HepG2 (cell line): Measurements from ENCODE around the gene ZBTB22. TPM values are rescaled to one million over a fixed set of nuclear protein-coding genes. Genes with fewer than 3 reads are reported as not detected.

Experiments
- CREB1 ChIP-seq, 2 experiments: fragments of 450-650 bp in 1 of 2; IDR thresholded peaks; 2 replicates each; pipeline ENCODE4 v1.6.1; 2016 to 2017; ENCODE audit warnings: control low read depth in 1 of 2, mild to moderate bottlenecking in 1 of 2, missing compliant biosample characterization in 1 of 2, missing genetic modification characterization in 1 of 2
- ELF4 ChIP-seq: sonication (generic); formaldehyde crosslinking; IDR thresholded peaks from 2 replicates; pipeline ENCODE4 v1.5.0; 2020; ENCODE audit warnings: missing genetic modification reagents, mild to moderate bottlenecking, moderate library complexity, borderline replicate concordance
- FOXK2 ChIP-seq: fragments of 450-650 bp; IDR thresholded peaks from 2 replicates; pipeline ENCODE4 v1.6.1; 2016
- HCFC1 ChIP-seq: fragments of 150-350 bp; IDR thresholded peaks from 2 replicates; pipeline ENCODE4 v1.6.1; 2014; ENCODE audit warnings: low read depth, low read length
- HDAC1 ChIP-seq: sonication (generic); formaldehyde crosslinking; IDR thresholded peaks from 2 replicates; pipeline ENCODE4 v1.5.1; 2020; ENCODE audit warnings: mild to moderate bottlenecking, missing genetic modification reagents
- HNRNPL ChIP-seq: fragments of 200-400 bp; formaldehyde crosslinking; IDR thresholded peaks from 2 replicates; pipeline ENCODE4 v1.6.1; 2017; ENCODE audit warnings: mild to moderate bottlenecking, low read depth, low read length
- HNRNPUL1 ChIP-seq: fragments of 200-400 bp; formaldehyde crosslinking; IDR thresholded peaks from 2 replicates; pipeline ENCODE4 v1.6.1; 2017; ENCODE audit warnings: low read depth, mild to moderate bottlenecking, low read length, moderate library complexity
- HOXD1 ChIP-seq: sonication (generic); formaldehyde crosslinking; IDR thresholded peaks from 2 replicates; pipeline ENCODE4 v1.5.0; 2020; ENCODE audit warnings: missing genetic modification reagents
- MEIS2 ChIP-seq: sonication (generic); formaldehyde crosslinking; IDR thresholded peaks from 2 replicates; pipeline ENCODE4 v1.9.0; 2021; ENCODE audit warnings: mild to moderate bottlenecking, missing genetic modification reagents
- MTA1 ChIP-seq: sonication (generic); formaldehyde crosslinking; IDR thresholded peaks from 2 replicates; pipeline ENCODE4 v1.4.0; 2020; ENCODE audit warnings: missing genetic modification reagents, mild to moderate bottlenecking, borderline replicate concordance
- MYC ChIP-seq: sonication (generic); formaldehyde crosslinking; IDR thresholded peaks from 2 replicates; pipeline ENCODE4 v1.9.0; 2021; ENCODE audit warnings: missing genetic modification reagents, borderline replicate concordance
- NCOR1 ChIP-seq: fragments of 200-600 bp; sonication (generic); IDR thresholded peaks from 2 replicates; pipeline ENCODE4 v1.7.0; 2017; ENCODE audit warnings: antibody characterized with exemption, low read length, borderline replicate concordance
- NFIC ChIP-seq: IDR thresholded peaks from 2 replicates; pipeline ENCODE4 v1.6.1; 2012; ENCODE audit warnings: mild to moderate bottlenecking, low read length, inconsistent platforms
- PHF20 ChIP-seq: sonication (generic); formaldehyde crosslinking; IDR thresholded peaks from 2 replicates; pipeline ENCODE4 v1.5.0; 2020; ENCODE audit warnings: mild to moderate bottlenecking, missing genetic modification reagents
- RNF2 ChIP-seq: fragments of 450-650 bp; conservative IDR thresholded peaks from 2 replicates; pipeline ENCODE4 v1.6.1; 2016; ENCODE audit warnings: low read depth
- RXRB ChIP-seq: IDR thresholded peaks from 2 replicates; pipeline ENCODE4 v1.6.1; 2016; ENCODE audit warnings: borderline replicate concordance, missing genetic modification reagents, missing compliant biosample characterization
- SP5 ChIP-seq: IDR thresholded peaks from 2 replicates; pipeline ENCODE4 v1.6.1; 2016; ENCODE audit warnings: low read depth, borderline replicate concordance
- SRF ChIP-seq: IDR thresholded peaks from 2 replicates; pipeline ENCODE4 v1.6.1; 2011; ENCODE audit warnings: mild to moderate bottlenecking, low read depth, low read length, moderate library complexity
- TCF12 ChIP-seq, 2 experiments: fragments of 450-650 bp in 1 of 2; sonication (generic) in 1 of 2; formaldehyde crosslinking in 1 of 2; IDR thresholded peaks; 2 replicates each; pipeline versions ENCODE4 v1.6.1 to v1.8.0; 2017 to 2022; ENCODE audit warnings: antibody characterized with exemption in 1 of 2, mild to moderate bottlenecking in 1 of 2, missing genetic modification reagents in 1 of 2, moderate library complexity in 1 of 2
- TSC22D2 ChIP-seq: sonication (generic); formaldehyde crosslinking; IDR thresholded peaks from 2 replicates; pipeline ENCODE4 v1.5.1; 2020; ENCODE audit warnings: missing genetic modification reagents, mild to moderate bottlenecking, borderline replicate concordance
- ZNF510 ChIP-seq: sonication (generic); formaldehyde crosslinking; IDR thresholded peaks from 2 replicates; pipeline ENCODE4 v1.4.0; 2020; ENCODE audit warnings: low read depth, mild to moderate bottlenecking, missing genetic modification reagents
- ZNF615 ChIP-seq: sonication (generic); formaldehyde crosslinking; IDR thresholded peaks from 2 replicates; pipeline ENCODE4 v1.5.0; 2020; ENCODE audit warnings: mild to moderate bottlenecking, missing genetic modification reagents, borderline replicate concordance
- ZSCAN21 ChIP-seq: sonication (generic); formaldehyde crosslinking; IDR thresholded peaks from 2 replicates; pipeline ENCODE4 v1.8.0; 2022; ENCODE audit warnings: mild to moderate bottlenecking, missing genetic modification reagents, moderate library complexity, borderline replicate concordance
- polyA plus RNA-seq, 8 experiments: library from polyadenylated mRNA; depleted of rRNA in 3 of 8; stranded (reverse) in 7 of 8; unstranded in 1 of 8; fragments of >200 nt; fragmentation: Illumina TruSeq in 4 of 8; extraction: Trizol in 4 of 8; gene quantifications; 2 replicates each; pipeline versions ENCODE4 v1.2.1 to v1.2.3, GENCODE V29; 2011 to 2016; ENCODE audit warnings: low read depth in 4 of 8, missing spikeins in 1 of 8, mixed read lengths in 1 of 8; ENCODE audit not compliant: insufficient read depth in 1 of 8
- total RNA-seq, 5 experiments: library from RNA; depleted of rRNA; stranded (reverse); fragments of >200 nt; fragmentation: Illumina TruSeq; extraction: Trizol; gene quantifications; 2 replicates each; pipeline ENCODE4 v1.2.3, GENCODE V29; 2016; ENCODE audit warnings: low read depth in 1 of 5
- TF ChIP-seq, protein P1 (sequence below): sonication (generic); formaldehyde crosslinking; IDR thresholded peaks from 2 replicates; pipeline ENCODE4 v1.4.0; 2020; ENCODE audit warnings: missing genetic modification reagents
- TF ChIP-seq, protein P2 (sequence below): sonication (generic); formaldehyde crosslinking; IDR thresholded peaks from 2 replicates; pipeline ENCODE4 v1.8.0; 2022; ENCODE audit warnings: mild to moderate bottlenecking, missing genetic modification reagents

The ZBTB22 gene
- total and polyA plus RNA-seq, 2 of the 13 experiments (the other 11 are each of a cell fraction or from before 2014, with no cell fraction given), result 8.0 to 10.6 TPM

DNA sequence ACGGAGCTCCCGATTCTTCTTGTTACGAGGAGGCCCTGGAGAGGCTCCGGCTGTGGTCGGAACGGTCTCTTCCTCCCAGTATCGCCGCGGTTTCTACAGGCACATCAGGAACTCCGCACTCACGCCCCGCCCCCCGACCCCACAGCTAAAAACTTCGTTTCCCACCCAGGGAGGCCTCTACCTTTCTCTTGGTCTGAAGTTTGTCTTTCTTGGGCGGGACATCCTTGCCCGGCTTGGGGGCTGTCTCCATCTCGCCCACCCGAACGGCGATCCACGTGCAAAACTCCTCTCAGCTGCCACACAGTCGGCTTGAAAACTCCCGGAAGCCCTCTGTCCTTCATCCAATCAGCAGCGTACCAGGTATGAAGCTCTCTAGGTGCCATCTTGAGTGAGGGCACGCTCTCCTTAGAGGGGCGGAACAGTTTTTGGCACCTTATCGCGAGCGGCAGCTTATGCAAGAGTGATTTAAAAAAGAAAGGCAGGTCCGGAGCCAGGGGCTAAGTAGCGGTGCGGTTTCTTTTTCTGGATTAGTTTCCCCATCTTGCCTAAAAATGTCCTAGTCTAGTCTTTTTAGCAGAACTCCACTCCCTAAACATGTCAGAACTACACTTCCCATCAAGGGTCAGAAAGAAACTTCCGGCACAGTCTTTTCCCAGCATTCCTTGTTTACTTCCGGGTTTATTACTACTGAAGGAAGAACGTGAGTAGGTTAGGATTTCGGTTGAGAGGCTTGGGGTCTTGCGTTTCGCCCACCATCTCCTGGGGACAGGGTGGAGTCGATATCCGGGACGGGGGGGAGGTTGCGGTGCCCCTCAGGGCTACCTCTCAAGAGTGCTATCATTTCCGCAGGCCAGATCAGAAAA is 28.4 kb downstream of the ZBTB22 start, which contains the start of the genes PFDN6 and WDR46 (continued):
- TF ChIP-seq, protein P1, sequence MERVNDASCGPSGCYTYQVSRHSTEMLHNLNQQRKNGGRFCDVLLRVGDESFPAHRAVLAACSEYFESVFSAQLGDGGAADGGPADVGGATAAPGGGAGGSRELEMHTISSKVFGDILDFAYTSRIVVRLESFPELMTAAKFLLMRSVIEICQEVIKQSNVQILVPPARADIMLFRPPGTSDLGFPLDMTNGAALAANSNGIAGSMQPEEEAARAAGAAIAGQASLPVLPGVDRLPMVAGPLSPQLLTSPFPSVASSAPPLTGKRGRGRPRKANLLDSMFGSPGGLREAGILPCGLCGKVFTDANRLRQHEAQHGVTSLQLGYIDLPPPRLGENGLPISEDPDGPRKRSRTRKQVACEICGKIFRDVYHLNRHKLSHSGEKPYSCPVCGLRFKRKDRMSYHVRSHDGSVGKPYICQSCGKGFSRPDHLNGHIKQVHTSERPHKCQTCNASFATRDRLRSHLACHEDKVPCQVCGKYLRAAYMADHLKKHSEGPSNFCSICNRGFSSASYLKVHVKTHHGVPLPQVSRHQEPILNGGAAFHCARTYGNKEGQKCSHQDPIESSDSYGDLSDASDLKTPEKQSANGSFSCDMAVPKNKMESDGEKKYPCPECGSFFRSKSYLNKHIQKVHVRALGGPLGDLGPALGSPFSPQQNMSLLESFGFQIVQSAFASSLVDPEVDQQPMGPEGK (CRISPR knock-in tag), result peak; percentile 16
- TF ChIP-seq, protein P2, sequence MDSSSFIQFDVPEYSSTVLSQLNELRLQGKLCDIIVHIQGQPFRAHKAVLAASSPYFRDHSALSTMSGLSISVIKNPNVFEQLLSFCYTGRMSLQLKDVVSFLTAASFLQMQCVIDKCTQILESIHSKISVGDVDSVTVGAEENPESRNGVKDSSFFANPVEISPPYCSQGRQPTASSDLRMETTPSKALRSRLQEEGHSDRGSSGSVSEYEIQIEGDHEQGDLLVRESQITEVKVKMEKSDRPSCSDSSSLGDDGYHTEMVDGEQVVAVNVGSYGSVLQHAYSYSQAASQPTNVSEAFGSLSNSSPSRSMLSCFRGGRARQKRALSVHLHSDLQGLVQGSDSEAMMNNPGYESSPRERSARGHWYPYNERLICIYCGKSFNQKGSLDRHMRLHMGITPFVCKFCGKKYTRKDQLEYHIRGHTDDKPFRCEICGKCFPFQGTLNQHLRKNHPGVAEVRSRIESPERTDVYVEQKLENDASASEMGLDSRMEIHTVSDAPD (CRISPR knock-in tag), result no peak
- TF ChIP-seq ELF4 (CRISPR knock-in tag) (peak; percentile 92), HNRNPUL1 (no peak), SRF (0 out of 2 replicates have a peak, but pooled peaks have one; percentile 48), RXRB (CRISPR knock-in tag) (peak; percentile 32), HDAC1 (CRISPR knock-in tag) (peak; percentile 92), NCOR1 (peak; percentile 47; the same call in 1 of the 2 replicates), PHF20 (CRISPR knock-in tag) (peak; percentile 95), ZSCAN21 (0 out of 2 replicates have a peak, but pooled peaks have one; percentile 4), TCF12 (IDR thresholded peaks at IDR 0.05) (no peak), TCF12 (CRISPR knock-in tag; IDR thresholded peaks at IDR 0.05) (no peak), RNF2 (0 out of 2 replicates have a peak, but pooled peaks have one; percentile 18), MYC (CRISPR knock-in tag) (peak; percentile 85; the same call in 1 of the 2 replicates), MEIS2 (no peak), HCFC1 (peak; percentile 87), HOXD1 (CRISPR knock-in tag) (no peak), HNRNPL (no peak), ZNF615 (CRISPR knock-in tag) (0 out of 2 replicates have a peak, but pooled peaks have one; percentile 59), CREB1 (IDR thresholded peaks at IDR 0.05) (0 out of 2 replicates have a peak, but pooled peaks have one; percentile 36), CREB1 (CRISPR knock-in tag; IDR thresholded peaks at IDR 0.05) (peak; percentile 92), MTA1 (CRISPR knock-in tag) (no peak), SP5 (CRISPR knock-in tag) (peak; percentile 26; the same call in 1 of the 2 replicates), TSC22D2 (peak; percentile 40; the same call in 1 of the 2 replicates), NFIC (peak; percentile 82), FOXK2 (peak; percentile 97), ZNF510 (peak; percentile 66; the same call in 1 of the 2 replicates)
